ENCODE measurements around the gene RFX1. TPM values are rescaled to one million over a fixed set of nuclear protein-coding genes. Genes with fewer than 3 reads are reported as not detected.
A peak's percentile ranks its signal among the peaks of the same experiment; 100 is the strongest.
"Not testable (repeated sequence)": the region's sequence is repeated elsewhere in the genome, so short reads cannot be mapped to it uniquely, and the experiment has no call there.

The RFX1 gene
- total RNA-seq, 4 donors from 2014 or later, result 4.5 to 9.2 (median 6.1) TPM

DNA sequence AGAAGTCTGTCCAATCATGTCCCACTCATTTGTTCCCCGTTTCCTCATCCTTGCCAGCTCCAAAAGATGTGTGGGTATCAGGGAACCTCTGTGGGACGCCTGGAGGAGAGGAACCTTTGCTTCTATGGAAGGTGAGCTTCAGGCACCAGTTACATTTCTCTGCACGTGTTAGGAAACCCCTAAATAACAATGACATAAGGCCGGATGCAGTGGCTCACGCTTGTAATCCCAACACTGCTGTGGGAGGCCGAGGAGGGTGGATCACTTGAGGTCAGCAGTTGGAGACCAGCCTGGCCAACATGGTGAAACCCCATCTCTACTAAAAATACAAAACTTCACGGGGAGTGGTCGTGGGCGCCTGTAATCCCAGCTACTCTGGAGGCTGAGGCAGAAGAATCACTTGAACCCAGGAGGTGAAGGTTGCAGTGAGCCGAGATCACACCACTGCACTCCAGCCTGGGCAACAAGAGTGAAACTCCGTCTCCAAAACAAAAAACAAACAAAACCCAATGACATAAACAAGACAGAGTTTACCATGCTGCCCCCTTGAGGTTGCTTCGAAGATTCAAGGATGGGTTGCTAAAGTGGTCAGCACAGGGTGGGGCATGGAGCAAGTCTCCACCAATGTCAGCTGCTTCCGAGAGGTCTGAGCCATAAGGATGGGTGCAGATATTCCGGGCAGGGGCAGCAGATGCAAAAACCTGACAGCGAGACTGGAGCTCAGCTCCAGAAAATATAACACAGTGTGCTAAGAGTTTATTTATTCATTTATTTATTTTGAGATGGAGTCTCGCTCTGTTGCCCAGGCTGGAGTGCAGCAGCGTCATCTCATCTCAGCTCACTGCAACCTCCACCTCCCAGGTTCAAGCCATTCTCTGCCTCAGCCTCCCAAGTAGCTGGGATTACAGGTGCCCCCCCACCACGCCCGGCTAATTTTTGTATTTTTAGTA, 36.8 kb upstream of the RFX1 start:
- H3K4me3 ChIP-seq (ENCODE audit: low read depth, poor library complexity, severe bottlenecking); intact Hi-C loops (cut with DNase I; ENCODE audit: low total_unique reads): not testable (repeated sequence)
- WGBS, 2 donors, result 59 to 64% methylated on average over 19 of the region's 19 CpGs
- DNase-seq (ENCODE audit: low spot score in 2 of 2), result peak in 1 of 2 donors; percentile 32
- TF ChIP-seq CTCF (IDR thresholded peaks at IDR 0.05), result peak in 1 of 3 donors; percentile 38

GRCh38 chr19:14039181-14039580, 33.1 kb upstream of the RFX1 start:
- WGBS, 2 donors, result 92 to 94% methylated on average over 6 to 7 of the region's 7 CpGs
- H3K4me3 ChIP-seq (ENCODE audit: low read depth, poor library complexity, severe bottlenecking), result no peak overlapping the region
- TF ChIP-seq CTCF (IDR thresholded peaks at IDR 0.05) (no peak), POLR2A (IDR thresholded peaks at IDR 0.05) (no peak)
- intact Hi-C loops (cut with DNase I; ENCODE audit: low total_unique reads), result no loop called here
- no peak for DNase-seq (ENCODE audit: low spot score in 2 of 2)

- no peak overlapping the region for H3K4me3 ChIP-seq (ENCODE audit: low read depth, poor library complexity, severe bottlenecking)
- intact Hi-C loops (cut with DNase I; ENCODE audit: low total_unique reads), result no loop called here
- no peak for DNase-seq (ENCODE audit: low spot score in 2 of 2)
- TF ChIP-seq POLR2A (IDR thresholded peaks at IDR 0.05), result no peak
- no peak for TF ChIP-seq CTCF (IDR thresholded peaks at IDR 0.05)
- 65 to 79% methylated on average over 7 of the region's 7 CpGs for WGBS, 2 donors
Observed at GRCh38 chr19:14035706-14036105, 29.6 kb upstream of the RFX1 start.

- intact Hi-C loops (cut with DNase I; ENCODE audit: low total_unique reads); H3K4me3 ChIP-seq (ENCODE audit: low read depth, poor library complexity, severe bottlenecking); DNase-seq (ENCODE audit: low spot score in 2 of 2): not testable (repeated sequence)
- WGBS, 2 donors, result 87 to 91% methylated on average over 12 of the region's 12 CpGs
Observed at GRCh38 chr19:14035159-14035558, 29.0 kb upstream of the RFX1 start.

GRCh38 chr19:14033946-14034345, 27.8 kb upstream of the RFX1 start:
- intact Hi-C loops (cut with DNase I; ENCODE audit: low total_unique reads), result no loop called here
- TF ChIP-seq POLR2A (IDR thresholded peaks at IDR 0.05) (no peak), CTCF (IDR thresholded peaks at IDR 0.05) (no peak)
- no peak for DNase-seq (ENCODE audit: low spot score in 2 of 2)
- H3K4me3 ChIP-seq (ENCODE audit: low read depth, poor library complexity, severe bottlenecking), result no peak overlapping the region
- 95 to 98% methylated on average over 2 of the region's 2 CpGs for WGBS, 2 donors

DNA sequence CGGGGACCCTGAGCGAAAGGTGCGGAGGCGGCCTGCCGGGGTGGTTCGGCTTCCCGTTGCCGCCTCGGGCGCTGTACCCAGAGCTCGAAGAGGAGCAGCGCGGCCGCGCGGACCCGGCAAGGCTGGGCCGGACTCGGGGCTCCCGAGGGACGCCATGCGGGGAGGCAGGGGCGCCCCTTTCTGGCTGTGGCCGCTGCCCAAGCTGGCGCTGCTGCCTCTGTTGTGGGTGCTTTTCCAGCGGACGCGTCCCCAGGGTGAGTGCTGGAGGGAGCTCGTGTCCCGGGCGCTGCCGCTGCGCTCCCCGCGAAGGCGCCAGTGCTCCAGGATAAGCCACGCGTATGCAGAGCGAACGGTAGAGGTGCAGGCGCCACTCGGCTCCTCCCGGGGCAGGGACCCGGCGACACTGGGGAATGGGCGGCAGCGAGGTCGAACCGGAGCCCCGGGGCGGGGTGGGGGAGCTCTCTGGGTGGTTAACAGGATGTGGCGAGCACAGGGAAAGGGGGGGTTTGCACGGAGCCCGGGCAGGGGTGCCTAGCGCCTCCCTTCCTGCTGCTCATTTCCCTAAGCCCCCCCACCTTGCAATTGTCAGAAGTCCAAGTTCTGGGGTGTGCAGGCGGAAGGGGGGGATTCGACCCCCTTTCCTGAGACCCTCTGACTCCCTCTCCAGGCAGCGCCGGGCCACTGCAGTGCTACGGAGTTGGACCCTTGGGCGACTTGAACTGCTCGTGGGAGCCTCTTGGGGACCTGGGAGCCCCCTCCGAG, 25.8 kb upstream of the RFX1 start, which contains the start of gene IL27RA:
TSS of gene IL27RA (plus strand) at position 44 of the 762 bp plus-strand sequence. CDS start at position 155, 111 bp downstream.
- peak in 1 of 3 donors; percentile 35 for TF ChIP-seq CTCF (IDR thresholded peaks at IDR 0.05)
- TF ChIP-seq POLR2A (IDR thresholded peaks at IDR 0.05), result no peak
- intact Hi-C loops (cut with DNase I; ENCODE audit: low total_unique reads), result no loop called here
- 0 to 1% methylated on average over 34 to 40 of the region's 63 CpGs for WGBS, 2 donors
- peak within 1 kb of the TSS; percentile 40 for H3K4me3 ChIP-seq (ENCODE audit: low read depth, poor library complexity, severe bottlenecking)
- DNase-seq (ENCODE audit: low spot score in 2 of 2), result peak in 1 of 2 donors; percentile 91

All from lower leg skin (tissue), 4 donors.